IMR-90 (cell line): ENCODE results near the gene EXOC2. TPM values are rescaled to one million over a fixed set of nuclear protein-coding genes. Genes with fewer than 3 reads are reported as not detected.
"Not testable (repeated sequence)": the region's sequence is repeated elsewhere in the genome, so short reads cannot be mapped to it uniquely, and the experiment has no call there.

Experiments used
- ATAC-seq: fragments of 200-7000 bp; cut with Tn5 transposase; 2 replicates; pipeline ENCODE4 v1.9.1; 2020; ENCODE audit warnings: low read depth, mild to moderate bottlenecking, moderate library complexity
- BruUV-seq: library from RNA; stranded (reverse); fragments of 400-500 nt; replicated peaks from 2 replicates; lab custom pipeline; 2021; lab: Mats Ljungman, UMichigan
- CTCF ChIA-PET: fragments of 300-600 bp; formaldehyde crosslinking; extraction: SDS; loops from one replicate; lab custom pipeline; 2021; ENCODE audit warnings: antibody characterized with exemption; lab: Yijun Ruan, JAX
- POLR2A ChIA-PET: fragments of 300-600 bp; sonication (Branson Sonifier 250); formaldehyde crosslinking; loops from one replicate; lab custom pipeline; 2022; ENCODE audit warnings: antibody characterized with exemption; ENCODE audit not compliant: unreplicated experiment; lab: Charles Lee
- DNase-seq: peaks from one replicate; pipeline ENCODE4 v3.0.0; 2013
- H2AFZ ChIP-seq: replicated peaks from 2 replicates; pipeline ENCODE3; 2013; ENCODE audit warnings: low read length, mild to moderate bottlenecking; ENCODE audit not compliant: poor library complexity
- H2AK5ac ChIP-seq: 2 replicates; pipeline ENCODE4 v1.6.1; 2013; ENCODE audit warnings: low read depth, low read length, inconsistent platforms
- H2AK9ac ChIP-seq: replicated peaks from 2 replicates; pipeline ENCODE3; 2013; ENCODE audit warnings: mild to moderate bottlenecking, low read depth, low read length, moderate library complexity; ENCODE audit not compliant: poor library complexity
- H2BK120ac ChIP-seq: 2 replicates; pipeline ENCODE4 v1.6.1; 2013; ENCODE audit warnings: low read depth, low read length, inconsistent platforms
- H2BK15ac ChIP-seq: 3 replicates; pipeline ENCODE4 v1.6.1; 2013; ENCODE audit warnings: low read depth, low read length, inconsistent platforms
- H2BK20ac ChIP-seq: 2 replicates; pipeline ENCODE4 v1.6.1; 2013; ENCODE audit warnings: low read depth, mild to moderate bottlenecking, inconsistent platforms, low read length, moderate library complexity
- H2BK5ac ChIP-seq: 2 replicates; pipeline ENCODE4 v1.6.1; 2013; ENCODE audit warnings: mild to moderate bottlenecking, low read depth, low read length, inconsistent platforms; ENCODE audit not compliant: poor library complexity, severe bottlenecking
- H3K14ac ChIP-seq: replicated peaks from 2 replicates; pipeline ENCODE4 v1.6.1; 2013; ENCODE audit warnings: low read depth, low read length, inconsistent platforms
- H3K18ac ChIP-seq: 2 replicates; pipeline ENCODE4 v1.6.1; 2013; ENCODE audit warnings: low read depth, low read length, control low read depth
- H3K23ac ChIP-seq: 2 replicates; pipeline ENCODE4 v1.6.1; 2013; ENCODE audit warnings: low read depth, low read length, inconsistent platforms
- H3K27ac ChIP-seq: 2 replicates; pipeline ENCODE4 v1.5.1; 2013; ENCODE audit warnings: mild to moderate bottlenecking, control low read depth, low read length; ENCODE audit not compliant: insufficient read depth
- H3K27me3 ChIP-seq: 2 replicates; pipeline ENCODE4 v1.6.1; 2013; ENCODE audit warnings: low read length; ENCODE audit not compliant: control insufficient read depth, insufficient read depth
- H3K36me3 ChIP-seq: 2 replicates; pipeline ENCODE4 v1.6.1; 2013; ENCODE audit warnings: low read length, mixed read lengths; ENCODE audit not compliant: control insufficient read depth, insufficient read depth
- H3K4ac ChIP-seq: 2 replicates; pipeline ENCODE4 v1.6.1; 2013; ENCODE audit warnings: low read depth, low read length, inconsistent platforms
- H3K4me1 ChIP-seq: 2 replicates; pipeline ENCODE4 v1.6.1; 2013; ENCODE audit warnings: low read length, mixed read lengths; ENCODE audit not compliant: control insufficient read depth, insufficient read depth
- H3K4me2 ChIP-seq: 2 replicates; pipeline ENCODE4 v1.6.1; 2013; ENCODE audit warnings: low read depth, mild to moderate bottlenecking, control low read depth, low read length, moderate library complexity
- H3K4me3 ChIP-seq: 2 replicates; pipeline ENCODE4 v1.5.1; 2013; ENCODE audit warnings: low read depth, mild to moderate bottlenecking, control low read depth, low read length, moderate library complexity; ENCODE audit not compliant: insufficient read depth
- H3K56ac ChIP-seq: 2 replicates; pipeline ENCODE4 v1.6.1; 2013; ENCODE audit warnings: low read length, inconsistent platforms; ENCODE audit not compliant: insufficient read depth; ENCODE audit errors: extremely low read depth
- H3K79me1 ChIP-seq, 2 experiments: 2 replicates each; pipeline ENCODE4 v1.6.1; 2013; ENCODE audit warnings: low read length in 2 of 2, inconsistent platforms in 1 of 2, low read depth in 1 of 2
- H3K9ac ChIP-seq: 2 replicates; pipeline ENCODE4 v1.6.1; 2013; ENCODE audit warnings: low read depth, low read length, control low read depth
- H3K9me1 ChIP-seq: 2 replicates; pipeline ENCODE4 v1.6.1; 2013; ENCODE audit warnings: low read length, inconsistent platforms; ENCODE audit not compliant: insufficient read depth
- H3K9me3 ChIP-seq: 2 replicates; pipeline ENCODE4 v1.6.1; 2013; ENCODE audit warnings: low read length; ENCODE audit not compliant: control insufficient read depth, insufficient read depth
- H4K20me1 ChIP-seq: 2 replicates; pipeline ENCODE4 v1.6.1; 2013; ENCODE audit warnings: low read length, inconsistent platforms; ENCODE audit not compliant: insufficient read depth
- H4K5ac ChIP-seq: 2 replicates; pipeline ENCODE4 v1.6.1; 2013; ENCODE audit warnings: mild to moderate bottlenecking, low read depth, low read length, control low read depth
- H4K8ac ChIP-seq, 2 experiments: 2 replicates each; pipeline ENCODE4 v1.6.1; 2013; ENCODE audit warnings: low read depth in 2 of 2, low read length in 2 of 2, control low read depth in 1 of 2, inconsistent platforms in 1 of 2
- H4K91ac ChIP-seq: 2 replicates; pipeline ENCODE4 v1.6.1; 2013; ENCODE audit warnings: low read depth, low read length, inconsistent platforms; ENCODE audit not compliant: insufficient read depth
- WGBS, 2 experiments: methylation state at CpG; one replicate each; pipeline versions ENCODE4 v1.1.5 to v1.1.7; 2013; ENCODE audit warnings: missing lambda C conversion rate in 2 of 2; ENCODE audit not compliant: insufficient read length in 1 of 2; ENCODE audit errors: extremely low coverage in 2 of 2; 5-methylcytosine and 5-hydroxymethylcytosine counted together
- dilution Hi-C: fragments of 300-500 bp; cut with HindIII; formaldehyde crosslinking; loops from one replicate; pipeline ENCODE4 v1.14.3; 2018; ENCODE audit warnings: low sequenced_read_pairs; ENCODE audit not compliant: unreplicated experiment
- in situ Hi-C: fragments of 300-500 bp; cut with MboI; formaldehyde crosslinking; loops from 3 replicates; pipeline ENCODE4 v1.14.3; 2019; ENCODE audit warnings: low sequenced_read_pairs, inconsistent platforms, mixed read lengths
- intact Hi-C: fragments of 100-400 bp; cut with micrococcal nuclease; formaldehyde crosslinking; loops from 2 replicates; pipeline ENCODE4 v1.10.0; 2022
- polyA plus RNA-seq, 3 experiments: library from polyadenylated mRNA; depleted of rRNA; stranded (reverse); fragments of >200 nt; gene quantifications; 2 replicates each; pipeline ENCODE4 v1.2.3, GENCODE V29; 2012; ENCODE audit warnings: low replicate concordance in 1 of 3
- total RNA-seq: library from RNA; depleted of rRNA; stranded (reverse); fragments of >200 nt; gene quantifications from 2 replicates; pipeline ENCODE4 v1.2.3, GENCODE V29; 2012

EXOC2 gene
- total and polyA plus RNA-seq, 2 of the 4 experiments (the other 2 are of a cell fraction), result 13.1 to 37.3 TPM

DNA sequence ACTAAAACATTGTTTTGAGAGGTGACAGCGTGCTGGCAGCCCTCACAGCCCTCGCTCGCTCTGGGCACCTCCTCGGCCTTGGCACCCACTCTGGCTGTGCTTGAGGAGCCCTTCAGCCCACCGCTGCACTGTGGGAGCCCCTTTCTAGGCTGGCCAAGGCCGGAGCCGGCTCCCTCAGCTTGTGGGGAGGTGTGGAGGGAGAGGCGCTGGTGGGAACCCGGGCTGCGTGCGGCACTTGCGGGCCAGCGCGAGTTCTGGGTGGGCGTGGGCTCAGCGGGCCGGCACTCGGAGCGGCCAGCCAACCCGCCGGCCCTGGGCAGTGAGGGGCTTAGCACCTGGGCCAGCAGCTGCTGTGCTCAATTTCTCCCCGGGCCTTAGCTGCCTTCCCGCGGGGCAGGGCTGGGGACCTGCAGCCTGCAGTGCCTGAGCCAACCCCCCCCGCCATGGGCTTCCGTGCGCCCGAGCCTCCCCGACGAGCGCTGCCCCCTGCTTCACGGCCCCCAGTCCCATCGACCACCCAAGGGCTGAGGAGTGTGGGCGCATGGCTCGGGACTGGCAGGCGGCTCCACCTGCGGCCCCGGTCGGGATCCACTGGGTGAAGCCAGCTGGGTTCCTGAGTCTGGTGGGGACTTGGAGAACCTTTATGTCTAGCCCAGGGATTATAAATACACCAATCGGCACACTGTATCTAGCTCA, 1.6 kb upstream of the EXOC2 start:
- H3K9me1 ChIP-seq, H3K27ac ChIP-seq, H3K14ac ChIP-seq, H2BK5ac ChIP-seq, dilution Hi-C loops, H3K4me3 ChIP-seq, in situ Hi-C loops, H3K23ac ChIP-seq, H3K9ac ChIP-seq, H3K36me3 ChIP-seq, H2AK9ac ChIP-seq, H3K56ac ChIP-seq, H3K18ac ChIP-seq, H4K5ac ChIP-seq, intact Hi-C loops, H2BK20ac ChIP-seq, BruUV-seq, H3K4ac ChIP-seq, H3K27me3 ChIP-seq, H2AFZ ChIP-seq, CTCF ChIA-PET, H2BK120ac ChIP-seq, POLR2A ChIA-PET, H3K9me3 ChIP-seq, H2AK5ac ChIP-seq, ATAC-seq, H3K4me2 ChIP-seq, DNase-seq, H4K20me1 ChIP-seq, H3K4me1 ChIP-seq, H4K91ac ChIP-seq, H2BK15ac ChIP-seq, H4K8ac ChIP-seq: not testable (repeated sequence)
- 95% methylated on average over 20 of the region's 40 CpGs; no CpG with 5 or more reads in 1 of the 2 experiments for WGBS, 2 experiments
- peaks cover 17 to 34% of the 10 kb centered on the region in 2 experiments for H3K79me1 ChIP-seq
